DLD1 (cell line): ENCODE measurements around the gene IGSF3.

Experiments used
- in situ Hi-C: cut with HindIII; loops from 2 replicates; pipeline ENCODE4 v1.10.0; 2017; ENCODE audit warnings: low sequenced_read_pairs

The IGSF3 gene

DNA sequence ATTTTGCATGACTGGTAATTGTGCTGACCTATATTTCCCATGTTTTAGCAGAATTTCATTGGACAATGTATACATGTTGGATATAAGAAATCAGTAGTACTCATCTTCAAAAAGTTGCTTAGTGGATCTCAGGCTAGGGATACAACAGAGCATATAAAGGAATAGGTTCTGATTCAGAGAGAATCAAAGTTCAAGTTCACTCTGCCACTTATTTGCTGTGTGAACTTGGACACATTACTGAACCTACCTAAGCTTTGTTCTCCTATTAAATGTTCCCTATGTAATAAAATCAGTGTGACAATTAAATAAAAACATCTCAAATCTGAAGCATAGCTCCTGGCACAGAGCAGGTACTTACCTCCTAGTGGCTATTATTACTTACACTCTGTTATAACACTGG, 106.0 kb downstream of the IGSF3 start:
- in situ Hi-C loops = no loop called here

DNA sequence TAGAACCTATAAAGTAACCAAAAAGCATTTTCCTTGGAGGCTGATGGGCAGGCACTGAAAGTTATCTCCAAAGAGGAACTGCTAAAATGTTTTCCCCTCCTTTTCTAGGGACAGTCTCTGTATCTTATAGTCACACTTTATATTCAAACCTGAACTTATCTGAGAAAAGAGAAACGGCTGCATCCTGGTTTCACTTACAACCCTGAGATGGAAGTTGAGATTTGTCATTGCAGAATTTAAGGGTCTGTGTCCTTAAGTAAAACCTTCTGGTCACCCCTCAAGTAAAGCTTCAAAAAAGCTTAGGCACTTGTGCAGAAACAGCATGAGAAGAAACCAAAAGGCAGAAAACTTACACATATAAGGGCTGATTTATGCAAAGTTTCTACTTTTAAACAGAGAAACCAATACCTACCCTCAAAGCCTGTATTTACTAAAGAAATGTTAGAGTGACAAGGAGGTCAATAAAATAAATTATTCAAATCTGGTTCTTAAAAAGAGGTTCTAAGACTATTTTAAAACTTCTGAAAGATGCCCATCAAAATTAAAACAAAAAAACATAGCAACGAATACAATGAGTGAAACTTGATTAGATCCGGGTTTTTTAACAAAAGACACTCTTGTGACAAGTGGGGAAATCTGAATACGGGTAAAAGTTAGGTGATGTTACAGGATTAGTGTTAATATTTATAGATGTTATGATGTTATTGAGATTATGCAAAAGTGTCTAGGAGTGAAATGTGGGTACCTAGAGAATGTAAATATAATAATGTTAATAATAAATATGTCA, 106.6 kb downstream of the IGSF3 start:
- in situ Hi-C loops = no loop called here

DNA sequence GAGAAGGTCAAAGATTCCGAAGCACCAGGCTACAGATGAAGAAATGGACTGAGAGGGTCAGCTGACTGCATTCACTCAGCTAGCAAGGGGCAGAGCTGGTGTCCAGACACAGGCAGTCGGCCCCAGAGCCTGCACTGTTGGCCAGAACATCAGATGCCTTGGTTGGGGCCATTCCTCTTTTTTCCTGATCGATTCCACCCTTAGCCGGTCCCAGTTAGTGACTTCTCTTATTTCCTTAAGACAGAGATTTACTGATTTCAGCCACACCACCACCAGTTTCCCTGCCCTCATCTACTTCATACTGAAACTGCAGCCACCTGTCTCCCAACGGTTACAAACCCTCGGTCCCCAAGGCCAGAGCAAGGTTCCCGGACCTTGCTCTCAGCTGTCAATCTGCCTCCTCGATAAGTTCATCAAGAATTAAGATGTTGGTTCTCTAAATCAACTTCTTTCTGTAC, 108.2 kb downstream of the IGSF3 start:
- in situ Hi-C loops = no loop called here

DNA sequence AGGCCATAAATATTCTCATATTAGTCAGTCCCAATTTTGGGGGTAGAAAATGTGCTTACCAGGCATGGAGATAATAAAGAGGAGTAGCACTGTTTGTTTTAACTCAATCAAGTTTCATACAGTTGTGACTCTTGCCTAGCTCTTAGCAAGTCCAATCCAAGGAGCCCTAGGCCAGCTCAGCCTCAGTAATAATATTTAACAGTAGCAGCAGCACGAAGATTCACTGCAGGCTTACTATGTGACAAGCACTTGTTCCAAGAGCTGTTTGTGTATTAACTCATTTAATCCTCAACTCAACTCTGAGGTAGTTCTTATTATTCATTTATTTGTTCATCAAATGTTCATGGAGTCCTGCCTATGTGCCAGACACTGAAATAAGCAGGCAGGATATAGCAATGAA, 109.0 kb downstream of the IGSF3 start:
- in situ Hi-C loops = no loop called here

DNA sequence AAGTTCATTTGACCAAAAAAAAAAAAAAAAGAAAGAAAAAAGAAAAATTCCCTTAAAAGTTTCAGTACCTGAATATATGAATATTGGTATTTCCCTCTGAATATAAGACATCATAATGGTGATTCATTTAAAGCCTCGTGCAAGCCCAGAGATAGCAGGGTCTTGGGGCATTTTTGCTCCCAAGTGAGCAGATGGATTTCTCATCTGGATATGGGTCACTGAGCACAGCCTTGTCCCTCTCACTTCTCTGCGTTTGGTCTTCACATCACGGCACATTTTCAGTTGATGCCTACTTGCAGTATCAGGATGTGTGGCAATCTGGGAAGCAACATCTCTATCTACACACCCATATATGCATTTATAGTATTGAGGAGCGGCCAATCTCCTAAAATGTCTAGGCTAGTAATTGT, 109.4 kb downstream of the IGSF3 start:
- in situ Hi-C loops = no loop called here

DNA sequence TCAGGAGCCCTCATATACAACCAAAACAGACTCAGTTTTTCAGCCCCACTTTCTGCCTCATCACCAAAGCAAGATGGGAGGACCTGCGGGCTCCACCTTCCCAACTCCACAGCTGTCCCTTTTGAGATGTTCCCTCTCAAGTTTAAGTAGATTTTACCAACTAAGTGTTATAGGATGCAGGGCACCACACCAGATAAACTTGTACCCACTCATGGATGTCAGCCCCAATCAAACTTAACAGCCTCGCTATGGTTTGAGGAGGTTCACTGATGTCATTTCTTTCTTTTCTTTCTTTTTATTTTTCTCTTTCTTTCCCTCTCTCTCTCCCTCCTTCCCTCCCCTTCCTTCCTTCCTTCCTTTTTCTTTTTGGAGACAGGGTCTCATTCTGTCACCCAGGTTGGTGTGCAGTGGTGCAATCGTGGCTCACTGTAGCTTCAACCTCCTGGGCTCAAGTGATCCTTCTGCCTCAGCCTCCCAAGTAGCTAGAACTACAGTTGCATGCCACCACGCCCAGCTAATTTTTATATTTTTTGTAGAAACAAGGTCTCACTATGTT, 110.1 kb downstream of the IGSF3 start:
- in situ Hi-C loops = no loop called here

DNA sequence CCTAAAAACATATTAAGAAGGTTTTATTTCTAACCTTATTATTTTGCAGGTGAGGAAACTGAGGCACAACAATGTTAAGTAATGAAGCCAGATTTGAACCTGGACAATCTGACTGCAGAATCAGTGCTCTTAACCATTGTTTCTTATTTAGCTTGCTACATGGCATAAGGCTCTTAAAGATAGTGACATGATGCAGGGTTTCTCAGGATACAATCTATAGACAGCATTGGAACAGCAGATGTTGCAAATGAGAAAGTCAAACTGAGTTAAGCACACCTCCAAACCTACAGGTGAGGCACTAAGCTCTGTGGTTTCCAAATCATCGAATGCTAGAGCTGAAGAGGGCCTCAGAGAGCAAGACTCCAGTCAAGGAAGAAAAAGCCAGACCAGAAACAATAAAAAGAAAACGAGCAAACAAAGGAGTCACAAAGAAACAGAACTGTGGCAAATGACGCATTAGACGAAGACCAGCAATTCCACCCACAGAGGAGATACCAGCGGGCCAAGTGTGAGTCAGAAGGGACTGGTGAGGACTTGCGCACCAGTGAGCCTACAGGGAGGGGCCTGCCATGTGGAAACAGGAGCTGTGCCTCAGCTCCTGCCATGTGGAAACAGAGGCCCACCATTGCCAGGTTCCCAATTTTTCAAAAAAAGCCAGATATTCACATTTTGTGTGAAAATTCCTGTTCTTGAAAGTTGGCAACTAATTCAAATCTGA, 111.1 kb downstream of the IGSF3 start:
- in situ Hi-C loops = no loop called here

DNA sequence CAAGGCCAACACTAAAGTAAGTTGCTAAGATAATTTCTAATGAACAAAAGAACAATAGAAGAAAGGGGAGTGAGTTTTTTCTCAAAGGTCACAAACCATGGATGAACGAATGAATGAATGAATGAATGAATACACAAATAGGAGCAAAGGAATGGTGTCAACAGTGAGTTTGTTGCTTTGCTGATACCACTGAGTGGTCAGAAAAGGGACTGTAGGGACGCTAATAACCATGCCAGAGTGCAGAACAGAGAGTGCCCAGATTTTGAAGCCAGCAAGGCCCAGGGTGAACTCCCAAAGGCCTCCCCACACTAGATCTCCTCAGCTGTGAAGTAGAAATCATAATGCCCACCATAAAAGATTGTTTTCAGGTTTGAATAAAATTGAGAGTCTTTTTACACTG, 112.6 kb downstream of the IGSF3 start:
- in situ Hi-C loops = no loop called here

DNA sequence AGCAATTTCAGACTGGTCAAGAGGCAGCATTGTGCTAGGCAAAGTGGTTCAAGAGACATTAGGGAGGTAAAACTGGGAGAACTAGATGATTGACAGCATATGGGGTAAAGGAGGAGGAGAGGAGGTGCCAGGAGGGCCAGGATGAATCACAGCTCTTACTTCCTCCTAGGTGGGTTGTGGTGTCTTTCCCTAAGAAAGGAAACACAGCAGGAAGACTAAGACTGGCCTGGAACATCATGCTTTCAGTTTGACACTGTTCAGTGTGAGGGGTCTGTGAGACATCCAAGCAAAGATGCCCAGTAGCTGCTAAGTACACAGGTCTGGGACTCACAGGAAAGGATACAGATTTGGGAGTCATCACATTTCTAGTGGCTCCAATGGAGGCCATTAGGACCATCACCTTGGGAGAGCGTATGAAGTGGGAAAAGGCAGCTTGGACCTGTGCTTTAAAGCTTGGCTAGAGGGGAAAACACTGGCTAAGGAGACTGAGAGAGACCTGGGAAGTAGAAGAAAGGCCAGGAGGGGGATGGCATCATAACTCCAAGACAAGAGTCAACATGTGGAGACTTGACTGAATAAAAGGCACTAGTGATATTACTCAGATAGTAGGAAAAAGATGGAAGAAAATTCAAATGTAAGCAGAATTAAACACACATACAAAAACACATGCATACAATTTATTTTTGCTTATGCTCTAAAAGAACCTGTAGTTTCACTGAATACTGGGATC, 114.0 kb downstream of the IGSF3 start:
- in situ Hi-C loops = no loop called here

DNA sequence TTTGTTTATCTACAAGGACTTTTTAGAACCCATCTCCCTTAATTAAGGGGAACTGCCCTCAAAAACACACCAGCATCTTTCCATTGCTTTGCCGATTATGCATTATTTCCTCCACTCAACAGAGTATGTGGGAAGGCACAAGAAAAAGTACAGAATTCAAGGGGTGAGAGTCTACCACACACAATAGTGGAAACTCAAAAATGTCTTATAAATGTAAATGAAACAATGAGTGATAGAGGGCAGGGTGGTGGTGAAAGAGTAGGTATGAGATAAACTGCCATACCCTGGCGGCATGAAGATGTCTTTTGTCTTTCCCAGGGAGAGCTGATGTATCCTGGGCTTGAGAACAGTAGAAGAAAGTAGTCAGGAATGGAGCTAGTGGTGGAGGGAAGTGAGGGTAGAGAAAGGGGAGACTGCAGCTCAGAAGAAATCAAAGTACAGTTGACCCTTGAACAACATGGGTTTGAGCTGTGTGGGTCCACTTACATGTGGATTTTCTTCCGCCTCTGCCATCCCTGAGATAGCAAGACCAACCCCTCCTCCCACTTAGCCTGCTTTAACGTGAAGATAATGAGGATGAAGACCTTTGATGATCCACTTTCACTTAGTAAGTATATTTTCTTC, 121.1 kb downstream of the IGSF3 start:
- in situ Hi-C loops = no loop called here

DNA sequence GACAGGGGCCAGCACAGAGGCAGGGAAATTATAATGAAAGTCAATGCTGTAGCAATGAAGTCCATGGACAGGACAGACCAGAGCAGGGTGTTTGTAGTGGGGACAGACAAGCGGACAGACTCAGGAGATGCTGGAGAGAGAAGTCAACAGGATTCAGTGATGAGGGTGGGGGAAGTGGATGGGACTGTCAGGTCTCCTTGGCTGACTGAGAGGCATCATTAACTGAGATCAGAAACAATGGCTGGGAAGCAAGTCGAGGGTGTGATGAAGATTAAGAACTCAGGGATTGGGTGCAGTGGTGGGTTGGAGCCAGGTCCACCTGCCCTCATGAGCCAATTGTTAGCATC, 122.2 kb downstream of the IGSF3 start:
- in situ Hi-C loops = no loop called here

DNA sequence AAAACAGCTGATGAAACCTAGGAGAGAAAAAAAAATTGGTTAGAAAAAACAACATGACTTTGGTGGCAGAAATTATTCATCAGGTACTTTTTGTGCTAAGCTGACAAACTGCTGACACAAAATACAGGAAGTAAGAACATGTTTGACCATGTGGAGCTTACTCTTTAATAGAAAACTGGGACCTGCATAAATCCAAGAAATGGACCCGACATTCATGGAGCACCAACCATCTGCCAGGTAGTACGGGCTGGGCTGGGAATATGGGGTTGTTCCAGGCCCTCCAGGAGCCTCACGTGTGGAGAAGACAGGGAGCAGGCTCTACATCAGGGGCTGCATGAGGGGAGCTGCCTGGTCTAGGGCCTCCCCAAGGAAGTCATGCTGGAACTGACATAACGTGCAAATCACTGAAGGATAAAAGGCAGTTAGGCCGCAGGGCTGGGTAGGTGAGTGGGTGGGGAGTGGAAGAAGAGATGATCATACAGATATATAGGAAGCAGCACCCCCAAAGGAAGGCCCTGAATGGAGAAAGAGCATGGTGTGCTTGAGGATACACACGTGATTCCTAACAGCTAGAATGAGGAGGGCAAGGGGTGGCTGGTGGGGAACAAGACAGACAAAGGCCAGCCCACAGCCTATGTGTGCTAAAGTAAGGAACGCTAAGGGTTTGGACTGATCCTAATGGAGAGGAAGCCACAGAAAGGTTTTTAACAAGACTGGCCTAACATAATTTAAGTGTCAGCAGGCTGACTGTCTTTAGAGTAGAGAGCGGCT, 122.8 kb downstream of the IGSF3 start:
- in situ Hi-C loops = no loop called here

DNA sequence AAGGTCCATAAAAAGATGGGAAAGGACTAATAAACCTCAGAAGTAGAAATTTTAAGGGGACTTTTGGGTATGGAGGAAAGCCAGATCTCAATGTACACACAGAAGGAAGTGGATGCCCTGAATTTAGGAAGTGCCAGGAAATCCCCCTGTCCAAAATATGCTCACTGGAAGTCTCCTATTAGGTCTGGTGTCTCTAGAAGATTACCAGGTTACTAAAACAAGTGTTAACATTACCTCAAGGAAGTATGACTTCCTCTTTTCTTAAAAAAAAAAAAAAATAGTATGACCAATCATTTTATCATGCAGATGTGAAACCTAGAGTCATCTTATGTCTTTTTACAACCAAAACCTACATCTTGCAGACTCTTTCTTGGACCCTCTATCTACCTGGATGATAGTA, 127.4 kb downstream of the IGSF3 start:
- in situ Hi-C loops = no loop called here

DNA sequence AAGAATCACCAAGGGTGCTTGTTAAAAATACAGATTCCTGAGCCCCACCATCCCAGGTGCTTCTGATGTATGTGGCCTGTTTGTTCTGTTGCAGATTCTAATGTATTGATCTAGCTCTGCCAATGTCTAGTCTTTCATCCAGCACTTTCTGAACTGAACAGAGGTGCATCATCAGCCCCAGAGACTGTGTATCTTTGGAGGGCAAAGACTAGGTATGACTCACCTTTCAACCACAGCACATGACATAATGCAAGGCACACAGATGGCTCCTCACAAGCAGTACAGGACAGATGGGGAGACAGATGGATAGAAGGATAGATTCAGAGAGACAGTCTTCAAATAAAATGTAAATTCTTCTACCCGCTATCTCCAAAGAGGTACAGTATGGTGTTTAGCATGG, 129.0 kb downstream of the IGSF3 start:
- in situ Hi-C loops = no loop called here

DNA sequence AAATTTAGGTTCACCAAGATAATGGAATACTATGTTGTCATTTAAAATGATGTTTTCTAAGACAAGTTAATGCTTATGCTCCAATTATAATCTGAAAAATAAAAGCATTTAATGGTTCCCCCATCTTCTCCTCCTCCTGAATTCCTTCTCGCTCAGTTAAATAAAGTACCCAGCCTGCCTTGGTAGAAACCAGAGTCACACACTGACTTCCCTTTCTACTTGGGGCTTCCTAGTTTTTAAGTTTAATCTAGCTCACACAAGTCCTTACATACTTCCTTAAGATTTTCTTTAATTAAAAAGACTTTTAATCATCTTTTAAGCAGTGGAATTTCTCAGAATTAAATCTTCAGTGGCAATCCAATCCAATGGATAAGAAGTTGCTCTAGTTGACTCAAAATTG, 129.6 kb downstream of the IGSF3 start:
- in situ Hi-C loops = no loop called here

DNA sequence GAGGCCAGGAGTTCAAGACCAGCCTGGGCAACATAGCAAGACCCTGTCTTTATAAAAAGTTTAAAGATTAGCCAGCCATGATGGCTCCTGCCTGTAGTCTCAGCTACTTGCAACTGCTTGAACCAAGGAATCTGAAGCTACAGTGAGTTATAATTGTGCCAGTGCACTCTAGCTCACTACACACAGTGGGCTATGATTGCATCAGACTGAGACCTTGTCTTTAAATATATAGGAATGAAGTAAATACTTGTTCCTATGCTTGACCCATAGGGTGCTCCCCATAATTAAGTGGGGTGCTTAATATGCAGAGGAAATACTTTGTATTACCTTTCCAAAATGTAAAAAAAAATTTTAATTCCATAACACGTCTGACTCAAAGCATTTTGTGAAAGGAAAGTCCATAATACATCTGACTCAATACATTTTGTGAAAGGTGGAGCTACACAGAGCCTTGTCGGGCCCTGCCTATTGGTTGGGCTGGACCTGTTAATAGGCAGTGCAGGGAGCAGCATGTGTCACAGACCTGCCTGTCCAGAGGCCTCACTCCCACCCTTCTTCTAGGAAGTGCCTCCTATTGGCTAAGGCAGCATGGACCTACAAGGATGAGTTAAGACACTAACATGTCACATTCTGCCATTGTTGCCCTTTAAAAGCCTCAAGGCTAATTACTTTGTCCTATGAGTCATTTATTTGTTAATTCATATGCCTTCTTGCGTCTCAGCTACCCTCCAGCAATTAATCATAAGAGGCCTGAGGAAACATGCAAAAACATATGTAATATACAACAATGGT, 130.3 kb downstream of the IGSF3 start:
- in situ Hi-C loops = no loop called here

DNA sequence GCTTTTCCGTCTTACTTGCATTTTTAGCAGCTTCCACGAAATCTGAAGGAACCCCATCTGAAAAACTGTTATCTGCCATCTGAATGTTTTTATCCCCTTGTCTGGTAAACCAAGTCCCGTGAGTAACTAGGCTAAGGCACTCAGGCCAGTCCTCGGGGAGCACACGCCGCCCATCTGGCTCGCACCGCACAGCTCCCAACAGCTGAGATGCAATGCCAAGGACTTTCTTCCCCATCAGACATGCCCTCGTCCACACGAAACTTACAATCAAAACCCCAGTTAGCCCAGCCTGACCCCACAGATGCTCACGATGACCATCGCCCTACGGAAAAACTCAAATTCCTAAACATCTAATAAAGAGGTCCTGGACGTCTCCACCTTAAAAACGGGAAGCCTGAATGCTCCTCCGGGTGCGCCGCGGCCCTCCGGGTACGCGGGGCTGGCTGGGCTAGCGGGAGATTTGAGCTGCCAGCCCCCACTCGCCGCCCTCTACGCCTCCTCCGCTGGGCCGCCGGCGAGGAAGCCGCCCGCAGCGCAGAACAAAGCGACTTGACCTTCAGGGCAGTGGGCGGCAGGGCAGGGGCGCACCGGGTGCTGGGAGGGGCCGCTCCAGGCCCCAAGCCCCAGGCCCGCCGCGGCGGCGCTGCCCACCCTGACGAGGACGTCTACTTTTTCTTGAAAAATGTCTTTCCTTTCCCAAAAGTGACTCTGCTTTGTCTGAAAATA, 133.4 kb downstream of the IGSF3 start:
- in situ Hi-C loops = no loop called here

DNA sequence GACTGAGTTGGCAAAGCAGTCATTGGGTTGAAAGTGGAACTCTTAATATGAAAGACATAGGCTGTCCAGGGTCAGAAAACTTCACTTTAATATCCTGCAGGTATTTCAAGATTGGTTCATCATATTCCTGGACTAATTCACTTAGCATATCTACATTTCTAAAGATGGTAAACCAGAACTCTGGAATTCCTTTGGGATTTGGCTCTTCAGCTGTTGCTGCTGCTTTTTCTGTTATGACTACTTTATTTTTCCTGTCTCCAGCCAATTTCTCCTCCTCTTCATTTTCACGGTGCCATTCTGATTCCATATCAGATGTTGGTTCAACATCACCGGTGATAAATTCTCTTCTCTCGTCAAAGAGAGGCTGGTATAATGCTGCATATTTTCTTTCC, 134.1 kb downstream of the IGSF3 start:
- in situ Hi-C loops = no loop called here
